A549 (cell line): ENCODE results near the gene PIP5KL1.

Source experiments
- NPAS2 ChIP-seq: fragments of 250-450 bp; sonication (Bioruptor Pico); IDR thresholded peaks from 2 replicates; pipeline ENCODE4 v1.8.0; 2022; ENCODE audit warnings: mild to moderate bottlenecking, moderate library complexity, borderline replicate concordance
- NR3C1 ChIP-seq: fragments of >200 bp; sonication (Bioruptor Twin); formaldehyde crosslinking; IDR thresholded peaks from 3 replicates; pipeline ENCODE4 v1.6.1; 2017
- TF ChIP-seq, protein P1 (sequence below): fragments of >200 bp; sonication (Bioruptor Twin); formaldehyde crosslinking; IDR thresholded peaks from 3 replicates; pipeline ENCODE4 v1.5.1; 2016
- TF ChIP-seq, protein P2 (sequence below): IDR thresholded peaks from 2 replicates; pipeline ENCODE4 v1.6.1; 2012
- TF ChIP-seq, protein P3 (sequence below): fragments of 250-450 bp; sonication (Bioruptor Pico); IDR thresholded peaks from 2 replicates; pipeline ENCODE4 v1.5.0; 2021; ENCODE audit warnings: mild to moderate bottlenecking, moderate library complexity, borderline replicate concordance

DNA sequence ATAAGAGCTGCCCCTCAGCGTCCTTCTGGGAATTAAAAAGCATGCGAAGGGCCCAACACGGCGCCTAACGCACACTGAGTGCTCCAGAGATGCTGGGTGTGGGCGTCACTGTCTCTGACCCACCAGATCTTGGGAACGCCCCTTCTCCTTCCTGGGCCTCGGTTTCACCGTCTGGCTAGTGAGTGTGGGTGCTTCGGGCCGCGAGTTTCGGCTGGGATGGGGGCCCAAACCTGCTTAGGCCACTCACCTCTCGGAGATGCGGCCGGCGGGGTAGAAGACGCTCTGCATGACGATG lies 3.7 kb downstream of the PIP5KL1 start:
- TF ChIP-seq, protein P1, sequence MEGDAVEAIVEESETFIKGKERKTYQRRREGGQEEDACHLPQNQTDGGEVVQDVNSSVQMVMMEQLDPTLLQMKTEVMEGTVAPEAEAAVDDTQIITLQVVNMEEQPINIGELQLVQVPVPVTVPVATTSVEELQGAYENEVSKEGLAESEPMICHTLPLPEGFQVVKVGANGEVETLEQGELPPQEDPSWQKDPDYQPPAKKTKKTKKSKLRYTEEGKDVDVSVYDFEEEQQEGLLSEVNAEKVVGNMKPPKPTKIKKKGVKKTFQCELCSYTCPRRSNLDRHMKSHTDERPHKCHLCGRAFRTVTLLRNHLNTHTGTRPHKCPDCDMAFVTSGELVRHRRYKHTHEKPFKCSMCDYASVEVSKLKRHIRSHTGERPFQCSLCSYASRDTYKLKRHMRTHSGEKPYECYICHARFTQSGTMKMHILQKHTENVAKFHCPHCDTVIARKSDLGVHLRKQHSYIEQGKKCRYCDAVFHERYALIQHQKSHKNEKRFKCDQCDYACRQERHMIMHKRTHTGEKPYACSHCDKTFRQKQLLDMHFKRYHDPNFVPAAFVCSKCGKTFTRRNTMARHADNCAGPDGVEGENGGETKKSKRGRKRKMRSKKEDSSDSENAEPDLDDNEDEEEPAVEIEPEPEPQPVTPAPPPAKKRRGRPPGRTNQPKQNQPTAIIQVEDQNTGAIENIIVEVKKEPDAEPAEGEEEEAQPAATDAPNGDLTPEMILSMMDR: no peak
- TF ChIP-seq NR3C1 (no peak), NPAS2 (CRISPR knock-in tag) (no peak)
- TF ChIP-seq, protein P2, sequence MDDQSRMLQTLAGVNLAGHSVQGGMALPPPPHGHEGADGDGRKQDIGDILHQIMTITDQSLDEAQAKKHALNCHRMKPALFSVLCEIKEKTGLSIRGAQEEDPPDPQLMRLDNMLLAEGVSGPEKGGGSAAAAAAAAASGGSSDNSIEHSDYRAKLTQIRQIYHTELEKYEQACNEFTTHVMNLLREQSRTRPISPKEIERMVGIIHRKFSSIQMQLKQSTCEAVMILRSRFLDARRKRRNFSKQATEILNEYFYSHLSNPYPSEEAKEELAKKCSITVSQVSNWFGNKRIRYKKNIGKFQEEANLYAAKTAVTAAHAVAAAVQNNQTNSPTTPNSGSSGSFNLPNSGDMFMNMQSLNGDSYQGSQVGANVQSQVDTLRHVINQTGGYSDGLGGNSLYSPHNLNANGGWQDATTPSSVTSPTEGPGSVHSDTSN: no peak
- TF ChIP-seq, protein P3, sequence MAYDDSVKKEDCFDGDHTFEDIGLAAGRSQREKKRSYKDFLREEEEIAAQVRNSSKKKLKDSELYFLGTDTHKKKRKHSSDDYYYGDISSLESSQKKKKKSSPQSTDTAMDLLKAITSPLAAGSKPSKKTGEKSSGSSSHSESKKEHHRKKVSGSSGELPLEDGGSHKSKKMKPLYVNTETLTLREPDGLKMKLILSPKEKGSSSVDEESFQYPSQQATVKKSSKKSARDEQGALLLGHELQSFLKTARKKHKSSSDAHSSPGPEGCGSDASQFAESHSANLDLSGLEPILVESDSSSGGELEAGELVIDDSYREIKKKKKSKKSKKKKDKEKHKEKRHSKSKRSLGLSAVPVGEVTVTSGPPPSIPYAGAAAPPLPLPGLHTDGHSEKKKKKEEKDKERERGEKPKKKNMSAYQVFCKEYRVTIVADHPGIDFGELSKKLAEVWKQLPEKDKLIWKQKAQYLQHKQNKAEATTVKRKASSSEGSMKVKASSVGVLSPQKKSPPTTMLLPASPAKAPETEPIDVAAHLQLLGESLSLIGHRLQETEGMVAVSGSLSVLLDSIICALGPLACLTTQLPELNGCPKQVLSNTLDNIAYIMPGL (CRISPR knock-in tag): no peak
